CD4-positive, CD25-positive, alpha-beta regulatory T cell (primary cell): ENCODE measurements around the gene REPIN1. TPM values are rescaled to one million over a fixed set of nuclear protein-coding genes. Genes with fewer than 3 reads are reported as not detected.

Experiments
- ATAC-seq, 2 donors: fragments of 150-1000 bp; cut with Tn5 transposase; one replicate each; pipeline ENCODE4 v1.10.0; 2021; ENCODE audit warnings: low read depth in 2 of 2, moderate number of reproducible peaks in 2 of 2, moderate library complexity in 1 of 2
- DNase-seq, 3 donors: peaks; one replicate each; pipeline versions ENCODE4 v3.0.0 to v3.0.0-alpha.2; 2012 to 2022; ENCODE audit warnings: mixed read lengths in 1 of 3
- H3K27ac ChIP-seq: one replicate; pipeline ENCODE4 v1.7.0; 2013; ENCODE audit warnings: mild to moderate bottlenecking, low read length; ENCODE audit not compliant: insufficient read depth, poor library complexity, severe bottlenecking
- H3K27me3 ChIP-seq: one replicate; pipeline ENCODE4 v1.7.0; 2013; ENCODE audit warnings: low read length; ENCODE audit not compliant: control insufficient read depth, insufficient read depth
- H3K36me3 ChIP-seq: one replicate; pipeline ENCODE4 v1.7.0; 2013; ENCODE audit warnings: mild to moderate bottlenecking, low read length, moderate library complexity; ENCODE audit not compliant: control insufficient read depth, insufficient read depth
- H3K4me1 ChIP-seq: 2 replicates; pipeline ENCODE4 v1.7.0; 2013; ENCODE audit warnings: mild to moderate bottlenecking, low read length; ENCODE audit not compliant: insufficient read depth, control insufficient read depth, poor library complexity, severe bottlenecking
- H3K4me3 ChIP-seq: one replicate; pipeline ENCODE4 v1.7.0; 2013; ENCODE audit warnings: low read depth, mild to moderate bottlenecking, low read length, moderate library complexity
- H3K9me3 ChIP-seq, 2 experiments: 1 replicate in 1 of 2; 2 replicates in 1 of 2; pipeline ENCODE4 v1.7.0; 2013; ENCODE audit warnings: low read length in 2 of 2, mild to moderate bottlenecking in 1 of 2, moderate library complexity in 1 of 2; ENCODE audit not compliant: control insufficient read depth in 2 of 2
- H3K27ac Mint-ChIP-seq, 3 donors: one replicate each; pipeline ENCODE4 v1.8.0; 2020 to 2022; ENCODE audit warnings: mild to moderate bottlenecking in 3 of 3, mixed read lengths in 3 of 3, moderate library complexity in 2 of 3
- H3K27me3 Mint-ChIP-seq: one replicate; pipeline ENCODE4 v1.8.0; 2022; ENCODE audit warnings: mild to moderate bottlenecking, mixed read lengths
- H3K36me3 Mint-ChIP-seq: one replicate; pipeline ENCODE4 v1.8.0; 2020; ENCODE audit warnings: mixed read lengths
- H3K4me1 Mint-ChIP-seq, 4 donors: one replicate each; pipeline ENCODE4 v1.8.0; 2020 to 2022; ENCODE audit warnings: mixed read lengths in 4 of 4, mild to moderate bottlenecking in 1 of 4
- H3K4me3 Mint-ChIP-seq, 4 donors: one replicate each; pipeline ENCODE4 v1.8.0; 2020 to 2022; ENCODE audit warnings: mild to moderate bottlenecking in 4 of 4, mixed read lengths in 4 of 4, moderate library complexity in 3 of 4
- H3K9me3 Mint-ChIP-seq, 7 donors: one replicate each; pipeline ENCODE4 v1.8.0; 2020 to 2022; ENCODE audit warnings: mixed read lengths in 7 of 7, mild to moderate bottlenecking in 3 of 7, moderate library complexity in 2 of 7
- polyA plus RNA-seq, 4 donors: library from polyadenylated mRNA; unstranded; fragments of 300-500 nt; fragmentation: Illumina TruSeq; gene quantifications; one replicate each; pipeline ENCODE4 v1.2.3, GENCODE V29; 2021
- total RNA-seq: library from RNA; stranded (reverse); gene quantifications from one replicate; pipeline ENCODE4 v1.2.3, GENCODE V29; 2022

The REPIN1 gene
- total and polyA plus RNA-seq, 5 donors from 2014 or later: 22.5 to 40.3 (median 29.7) TPM

GRCh38 chr7:150408393-150409299, 40.0 kb downstream of the REPIN1 start:
- Histone ChIP-seq H3K9me3 (no peaks in the 10 kb centered on the region), H3K27ac (peak overlapping the region; percentile 23), H3K4me1 (peaks cover 32% of the 10 kb centered on the region), H3K36me3 (peaks cover 20% of the 10 kb centered on the region), H3K4me3 (no peak overlapping the region), H3K27me3 (no peaks in the 10 kb centered on the region)
- ATAC-seq (peak in 1 of 2 donors; percentile 6), DNase-seq (no peak)
- H3K4me3 Mint-ChIP-seq: peak overlapping the region; percentile 35 to 85 (median 64)
- H3K36me3 Mint-ChIP-seq: peaks cover 23% of the 10 kb centered on the region
- H3K4me1 Mint-ChIP-seq: peaks cover 0 to 38% (median 26%) of the 10 kb centered on the region in 4 donors
- H3K9me3 Mint-ChIP-seq: peaks cover 0 to 2% (median 0%) of the 10 kb centered on the region in 7 donors
- H3K27me3 Mint-ChIP-seq: peaks cover 9% of the 10 kb centered on the region
- H3K27ac Mint-ChIP-seq: peak overlapping the region; percentile 82 to 93 (median 90)

- no peaks in the 10 kb centered on the region for H3K9me3 ChIP-seq
- peak overlapping the region; percentile 23 for H3K27ac ChIP-seq
- ATAC-seq (no peak), DNase-seq (no peak)
- H3K36me3 ChIP-seq: peaks cover 20% of the 10 kb centered on the region
- peaks cover 23% of the 10 kb centered on the region for H3K36me3 Mint-ChIP-seq
- no peaks in the 10 kb centered on the region for H3K27me3 ChIP-seq
- H3K27me3 Mint-ChIP-seq: peaks cover 9% of the 10 kb centered on the region
- H3K4me3 Mint-ChIP-seq: peak overlapping the region in 3 of 4 donors; percentile 35 to 85 (median 50)
- peaks cover 0 to 2% (median 0%) of the 10 kb centered on the region in 7 donors for H3K9me3 Mint-ChIP-seq
- peaks cover 0 to 32% (median 19%) of the 10 kb centered on the region in 4 donors for H3K4me1 Mint-ChIP-seq
- H3K27ac Mint-ChIP-seq: peak overlapping the region in 2 of 3 donors; percentile 82 to 90
- H3K4me3 ChIP-seq: no peak overlapping the region
- H3K4me1 ChIP-seq: peaks cover 23% of the 10 kb centered on the region
These were observed 40.8 kb downstream of the REPIN1 start for GRCh38 chr7:150409300-150410030.

- H3K27me3 ChIP-seq: no peaks in the 10 kb centered on the region
- no peak for DNase-seq
- no peak for ATAC-seq
- peak overlapping the region in 2 of 3 donors; percentile 53 to 65 for H3K27ac Mint-ChIP-seq
- H3K4me3 Mint-ChIP-seq: no peak overlapping the region
- peaks cover 23% of the 10 kb centered on the region for H3K36me3 Mint-ChIP-seq
- peaks cover 18% of the 10 kb centered on the region for H3K4me1 ChIP-seq
- peaks cover 0 to 32% (median 17%) of the 10 kb centered on the region in 4 donors for H3K4me1 Mint-ChIP-seq
- peaks cover 20% of the 10 kb centered on the region for H3K36me3 ChIP-seq
- no peak overlapping the region for H3K4me3 ChIP-seq
- peaks cover 0 to 2% (median 0%) of the 10 kb centered on the region in 7 donors for H3K9me3 Mint-ChIP-seq
- H3K9me3 ChIP-seq: no peaks in the 10 kb centered on the region
- no peak overlapping the region for H3K27ac ChIP-seq
- peaks cover 9% of the 10 kb centered on the region for H3K27me3 Mint-ChIP-seq
These were observed 41.5 kb downstream of the REPIN1 start for GRCh38 chr7:150410131-150410530.

DNA sequence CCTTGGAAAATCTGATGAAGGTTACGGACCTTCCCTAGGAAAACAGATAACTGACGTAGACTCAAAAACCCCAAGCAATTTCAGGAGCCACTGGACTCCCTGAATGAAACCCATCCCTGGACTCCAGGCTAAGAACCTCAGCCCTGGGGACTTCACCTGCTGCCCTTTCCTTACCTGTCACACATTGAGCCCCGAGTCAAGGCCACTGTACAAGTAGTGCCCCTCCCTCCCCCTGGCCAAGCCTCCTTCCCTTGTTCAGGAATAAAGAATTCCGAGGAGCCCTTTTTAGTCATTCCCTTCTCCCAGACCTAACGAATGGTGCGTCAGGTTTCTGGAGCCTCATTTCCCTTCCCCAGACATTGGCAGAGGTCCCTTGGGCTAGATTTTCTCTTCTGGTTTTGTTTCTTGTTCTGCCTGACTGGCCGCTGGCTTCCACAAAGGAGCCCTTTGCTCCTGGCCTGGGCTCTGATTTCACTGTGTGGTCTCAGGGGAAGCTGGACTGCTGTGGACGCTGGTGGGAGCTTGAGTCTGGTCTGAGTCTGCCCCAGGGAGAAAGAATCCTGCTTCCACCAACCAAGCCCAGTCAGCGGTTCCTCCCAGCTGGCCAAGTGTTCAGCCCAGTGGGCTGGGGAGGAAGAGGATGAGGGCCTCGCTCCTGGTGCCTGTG, 42.2 kb downstream of the REPIN1 start:
- Mint-ChIP-seq H3K9me3 (peaks cover 0 to 2% (median 0%) of the 10 kb centered on the region in 7 donors), H3K27me3 (peaks cover 6% of the 10 kb centered on the region), H3K4me3 (peak overlapping the region in 1 of 4 donors; percentile 58), H3K4me1 (peaks cover 0 to 28% (median 16%) of the 10 kb centered on the region in 4 donors), H3K36me3 (peaks cover 23% of the 10 kb centered on the region), H3K27ac (peak overlapping the region in 2 of 3 donors; percentile 53 to 65)
- Histone ChIP-seq H3K27me3 (no peaks in the 10 kb centered on the region), H3K4me1 (peaks cover 15% of the 10 kb centered on the region), H3K4me3 (no peak overlapping the region), H3K36me3 (peaks cover 20% of the 10 kb centered on the region), H3K27ac (peak overlapping the region; percentile 7), H3K9me3 (no peaks in the 10 kb centered on the region)
- ATAC-seq: no peak
- no peak for DNase-seq

- peaks cover 20% of the 10 kb centered on the region for H3K36me3 ChIP-seq
- Mint-ChIP-seq H3K4me3 (no peak overlapping the region), H3K27me3 (no peaks in the 10 kb centered on the region), H3K36me3 (peaks cover 23% of the 10 kb centered on the region), H3K9me3 (peaks cover 0 to 2% (median 0%) of the 10 kb centered on the region in 7 donors), H3K27ac (peak overlapping the region; percentile 42 to 79 (median 65)), H3K4me1 (peaks cover 0 to 20% (median 12%) of the 10 kb centered on the region in 4 donors)
- H3K27me3 ChIP-seq: no peaks in the 10 kb centered on the region
- no peak for ATAC-seq
- no peak overlapping the region for H3K27ac ChIP-seq
- H3K4me3 ChIP-seq: no peak overlapping the region
- H3K4me1 ChIP-seq: peaks cover 7% of the 10 kb centered on the region
- no peak for DNase-seq
- H3K9me3 ChIP-seq: no peaks in the 10 kb centered on the region
These were observed 43.0 kb downstream of the REPIN1 start for GRCh38 chr7:150411606-150412005.

DNA sequence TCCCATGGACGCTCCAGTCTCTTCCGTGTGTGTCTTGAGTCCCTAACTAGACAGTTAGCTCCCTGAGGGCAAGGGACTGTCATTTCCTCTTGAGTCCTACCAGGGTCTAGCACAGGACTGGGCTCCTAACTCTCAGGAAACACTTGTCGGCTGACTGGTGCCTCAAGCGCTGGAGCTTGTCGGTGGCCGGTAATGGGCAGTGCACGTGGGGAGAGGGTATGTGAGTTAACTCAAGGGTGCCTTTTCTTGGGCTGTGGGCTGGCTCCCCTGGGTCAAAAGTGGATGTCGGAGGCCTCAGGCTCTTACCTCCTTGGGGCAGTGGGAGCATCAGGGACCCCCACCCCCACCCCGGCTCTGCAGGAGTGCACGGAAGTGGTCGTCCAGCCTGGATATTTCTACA, 43.4 kb downstream of the REPIN1 start:
- Histone ChIP-seq H3K27ac (no peak overlapping the region), H3K27me3 (no peaks in the 10 kb centered on the region), H3K4me3 (no peak overlapping the region), H3K36me3 (peaks cover 20% of the 10 kb centered on the region), H3K4me1 (peaks cover 3% of the 10 kb centered on the region), H3K9me3 (no peaks in the 10 kb centered on the region)
- Mint-ChIP-seq H3K27ac (peak overlapping the region in 2 of 3 donors; percentile 65 to 79), H3K36me3 (peaks cover 22% of the 10 kb centered on the region), H3K9me3 (peaks cover 0 to 2% (median 0%) of the 10 kb centered on the region in 7 donors), H3K4me3 (no peak overlapping the region), H3K27me3 (no peaks in the 10 kb centered on the region), H3K4me1 (peaks cover 0 to 17% (median 9%) of the 10 kb centered on the region in 4 donors)
- ATAC-seq (no peak), DNase-seq (no peak)
